Progenitor cell of endocrine pancreas (in vitro differentiated cells): ENCODE data around the gene OXLD1. TPM values are rescaled to one million over a fixed set of nuclear protein-coding genes. Genes with fewer than 3 reads are reported as not detected.

Source experiments
- DNase-seq: peaks from one replicate; pipeline ENCODE4 v3.0.0; 2021; ENCODE audit warnings: low spot score; ENCODE audit not compliant: unreplicated experiment
- H3K27ac Mint-ChIP-seq: 2 replicates; pipeline ENCODE4 v1.8.0; 2021; ENCODE audit warnings: mild to moderate bottlenecking, moderate library complexity, mixed read lengths
- H3K27me3 Mint-ChIP-seq: 2 replicates; pipeline ENCODE4 v1.8.0; 2021; ENCODE audit warnings: mixed read lengths
- H3K36me3 Mint-ChIP-seq: 2 replicates; pipeline ENCODE4 v1.8.0; 2022; ENCODE audit warnings: mixed read lengths; ENCODE audit not compliant: insufficient read depth
- H3K4me1 Mint-ChIP-seq: 2 replicates; pipeline ENCODE4 v1.8.0; 2021; ENCODE audit warnings: low read depth, mixed read lengths
- H3K4me3 Mint-ChIP-seq: 2 replicates; pipeline ENCODE4 v1.8.0; 2021; ENCODE audit warnings: low read depth, mild to moderate bottlenecking, moderate library complexity, mixed read lengths
- H3K9me3 Mint-ChIP-seq: 2 replicates; pipeline ENCODE4 v1.8.0; 2021; ENCODE audit warnings: low read depth, mixed read lengths
- total RNA-seq: library from RNA; stranded (reverse); gene quantifications from 2 replicates; pipeline ENCODE4 v1.2.1, GENCODE V29; 2021
- TF ChIP-seq, protein P1 (sequence below): fragments of 200-600 bp; sonication (generic); IDR thresholded peaks from one replicate; pipeline ENCODE4 v1.5.0; 2021; ENCODE audit warnings: antibody characterized with exemption, mild to moderate bottlenecking; ENCODE audit not compliant: unreplicated experiment

The OXLD1 gene
- total RNA-seq, 1 donor from 2014 or later: 18.6 TPM

DNA sequence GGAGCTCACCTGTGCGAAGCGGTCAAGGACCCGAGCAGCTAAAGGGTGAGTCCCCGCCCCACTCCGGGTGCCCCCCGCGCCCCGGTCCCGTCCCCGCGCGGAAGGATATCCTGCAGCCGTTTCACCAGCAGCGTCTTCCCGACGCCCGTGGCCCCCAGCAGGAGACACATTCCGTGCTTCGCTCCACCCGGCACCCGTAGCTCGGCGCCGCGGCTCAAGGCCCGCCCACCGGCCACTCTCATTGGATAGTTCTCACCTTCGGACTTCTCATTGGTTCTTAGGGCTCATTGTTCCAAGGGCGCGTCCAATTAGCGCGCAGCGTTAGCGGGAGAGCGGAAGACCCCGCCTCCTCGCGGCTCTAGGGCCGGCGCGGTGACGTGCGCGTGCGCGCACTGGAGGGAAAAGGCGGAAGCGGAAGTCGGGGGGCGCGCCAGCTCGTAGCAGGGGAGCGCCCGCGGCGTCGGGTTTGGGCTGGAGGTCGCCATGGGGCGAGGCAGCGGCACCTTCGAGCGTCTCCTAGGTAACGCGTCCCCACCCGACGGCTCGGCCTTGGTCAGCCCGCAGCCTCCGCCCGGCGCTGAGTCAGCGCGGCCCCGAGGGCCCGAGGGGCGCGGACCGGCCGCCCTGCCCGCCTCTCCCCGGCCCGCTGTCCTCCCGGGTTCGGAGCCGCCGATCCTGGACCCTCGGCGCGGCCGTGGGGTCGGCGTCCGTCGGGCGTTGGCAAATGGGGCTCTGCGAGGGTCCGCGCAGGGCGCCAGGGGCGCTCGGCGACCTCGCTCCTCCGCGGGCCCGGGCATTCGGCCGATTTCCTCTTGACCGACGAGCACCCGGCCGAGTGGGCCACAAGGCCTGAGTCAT lies 17.4 kb upstream of the OXLD1 start, which contains the start of the genes ARL16 and HGS:
ARL16 (minus strand) TSS at position 214 of the 858 bp plus-strand sequence; CDS start at position 170, 44 bp downstream.
HGS (plus strand) TSS at position 428 of the 858 bp plus-strand sequence; CDS start at position 484, 56 bp downstream.
- Mint-ChIP-seq H3K4me3 (peak within 1 kb of the TSS; percentile 89), H3K9me3 (no peaks in the 10 kb centered on the region), H3K36me3 (peaks cover 10% of the 10 kb centered on the region), H3K27me3 (no peaks in the 10 kb centered on the region), H3K4me1 (peaks cover 13% of the 10 kb centered on the region), H3K27ac (peak within 1 kb of the TSS; percentile 94)
- TF ChIP-seq, protein P1, sequence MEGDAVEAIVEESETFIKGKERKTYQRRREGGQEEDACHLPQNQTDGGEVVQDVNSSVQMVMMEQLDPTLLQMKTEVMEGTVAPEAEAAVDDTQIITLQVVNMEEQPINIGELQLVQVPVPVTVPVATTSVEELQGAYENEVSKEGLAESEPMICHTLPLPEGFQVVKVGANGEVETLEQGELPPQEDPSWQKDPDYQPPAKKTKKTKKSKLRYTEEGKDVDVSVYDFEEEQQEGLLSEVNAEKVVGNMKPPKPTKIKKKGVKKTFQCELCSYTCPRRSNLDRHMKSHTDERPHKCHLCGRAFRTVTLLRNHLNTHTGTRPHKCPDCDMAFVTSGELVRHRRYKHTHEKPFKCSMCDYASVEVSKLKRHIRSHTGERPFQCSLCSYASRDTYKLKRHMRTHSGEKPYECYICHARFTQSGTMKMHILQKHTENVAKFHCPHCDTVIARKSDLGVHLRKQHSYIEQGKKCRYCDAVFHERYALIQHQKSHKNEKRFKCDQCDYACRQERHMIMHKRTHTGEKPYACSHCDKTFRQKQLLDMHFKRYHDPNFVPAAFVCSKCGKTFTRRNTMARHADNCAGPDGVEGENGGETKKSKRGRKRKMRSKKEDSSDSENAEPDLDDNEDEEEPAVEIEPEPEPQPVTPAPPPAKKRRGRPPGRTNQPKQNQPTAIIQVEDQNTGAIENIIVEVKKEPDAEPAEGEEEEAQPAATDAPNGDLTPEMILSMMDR: no peak
- peak; percentile 97 for DNase-seq

DNA sequence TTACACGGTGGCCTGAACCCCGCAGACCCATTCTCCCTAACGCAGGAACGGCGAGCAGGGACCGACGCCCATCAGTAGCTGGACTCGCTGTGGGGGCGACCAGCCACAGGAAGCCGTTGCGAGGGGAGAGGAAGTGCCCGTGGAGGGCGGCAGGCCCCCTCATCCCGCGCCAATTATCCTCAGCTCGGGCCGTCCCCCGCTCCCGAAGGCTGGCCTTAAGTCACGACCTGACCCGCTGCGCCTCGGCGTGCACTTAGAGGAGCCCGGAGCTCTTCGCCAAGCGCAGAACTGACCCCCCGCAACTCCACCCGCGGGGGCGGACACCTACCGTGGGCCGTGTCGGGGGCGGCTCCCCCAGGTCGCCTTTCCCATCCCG lies 16.8 kb upstream of the OXLD1 start:
- no peak for DNase-seq
- peak overlapping the region; percentile 89 for H3K4me3 Mint-ChIP-seq
- H3K27ac Mint-ChIP-seq: peak overlapping the region; percentile 88
- no peaks in the 10 kb centered on the region for H3K27me3 Mint-ChIP-seq
- peaks cover 8% of the 10 kb centered on the region for H3K36me3 Mint-ChIP-seq
- TF ChIP-seq, protein P1: no peak
- peaks cover 13% of the 10 kb centered on the region for H3K4me1 Mint-ChIP-seq
- no peaks in the 10 kb centered on the region for H3K9me3 Mint-ChIP-seq

DNA sequence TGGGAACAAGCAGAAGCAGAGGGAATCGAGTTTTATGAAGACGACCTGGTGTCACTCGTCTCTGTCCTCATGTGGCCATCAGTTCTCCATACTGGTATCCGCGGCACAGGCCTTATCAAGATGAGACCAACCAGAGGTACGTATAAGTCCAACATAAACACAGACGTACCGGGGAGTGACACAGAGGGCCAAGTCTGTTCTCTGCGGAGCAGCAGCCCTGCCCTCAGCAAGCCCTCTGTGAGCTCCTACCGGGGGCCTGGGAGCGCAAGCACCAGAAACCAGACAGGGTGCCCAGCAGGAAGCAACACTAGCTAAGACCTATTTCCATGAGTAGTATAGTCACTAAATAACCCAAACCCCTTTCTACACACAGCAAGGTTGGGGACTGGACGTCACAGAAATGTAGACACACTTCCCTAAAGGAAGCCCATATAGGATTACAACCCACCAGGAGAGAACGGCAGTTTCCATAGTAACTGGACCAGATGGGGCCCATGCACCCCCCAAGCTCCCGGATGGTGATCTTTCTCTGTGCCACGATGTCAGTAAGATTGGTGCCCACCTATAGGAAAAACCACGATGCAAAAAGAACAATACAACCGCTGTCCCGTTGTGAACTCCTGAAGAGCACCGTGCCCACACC lies 16.3 kb upstream of the OXLD1 start:
- H3K9me3 Mint-ChIP-seq: no peaks in the 10 kb centered on the region
- no peak for DNase-seq
- TF ChIP-seq, protein P1: no peak
- peak overlapping the region; percentile 88 for H3K27ac Mint-ChIP-seq
- H3K36me3 Mint-ChIP-seq: peaks cover 8% of the 10 kb centered on the region
- H3K4me1 Mint-ChIP-seq: peaks cover 13% of the 10 kb centered on the region
- no peaks in the 10 kb centered on the region for H3K27me3 Mint-ChIP-seq
- peak overlapping the region; percentile 89 for H3K4me3 Mint-ChIP-seq

DNA sequence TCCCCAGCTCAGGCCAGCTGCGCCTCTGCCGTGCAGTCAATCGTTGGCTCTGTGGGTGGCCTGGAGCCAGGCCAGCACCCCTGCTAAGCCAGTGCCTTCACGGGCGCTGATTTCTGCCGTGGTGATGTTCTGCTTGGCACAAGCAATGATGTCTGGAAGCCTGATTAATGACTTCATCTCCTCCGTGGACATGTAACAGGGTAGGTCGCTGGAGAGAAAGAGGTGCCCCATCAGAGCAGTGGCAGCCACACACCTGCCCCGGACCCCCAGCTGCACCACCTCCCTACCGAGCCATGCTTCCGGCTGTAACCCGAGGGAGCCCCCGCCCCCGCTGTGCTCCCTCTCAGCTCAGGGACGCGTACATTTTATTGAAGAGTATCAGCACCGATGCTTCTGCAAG lies 15.3 kb upstream of the OXLD1 start:
- Mint-ChIP-seq H3K36me3 (peaks cover 3% of the 10 kb centered on the region), H3K4me1 (peaks cover 13% of the 10 kb centered on the region), H3K27me3 (no peaks in the 10 kb centered on the region), H3K4me3 (no peak overlapping the region), H3K27ac (no peak overlapping the region), H3K9me3 (no peaks in the 10 kb centered on the region)
- TF ChIP-seq, protein P1: no peak
- no peak for DNase-seq

DNA sequence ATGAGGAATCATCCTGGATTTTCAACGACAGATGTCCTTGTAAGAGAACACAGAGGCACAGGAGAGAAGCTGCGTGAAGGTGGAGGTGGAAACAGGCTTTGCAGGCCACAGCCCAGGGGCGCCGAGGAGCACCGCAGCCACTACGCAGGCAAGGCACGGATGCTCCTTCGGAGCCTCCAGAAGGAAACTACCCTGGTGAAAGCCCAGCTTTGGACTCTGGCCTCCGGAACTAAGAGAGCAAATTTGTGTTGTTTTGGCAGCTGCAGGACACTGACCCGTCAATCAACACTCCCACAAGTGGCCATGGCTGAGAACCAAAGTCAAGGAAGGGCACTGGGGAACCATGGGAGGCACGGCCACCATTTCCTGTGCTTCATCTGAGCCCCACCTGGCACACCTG lies 13.7 kb upstream of the OXLD1 start:
- DNase-seq: no peak
- Mint-ChIP-seq H3K4me3 (no peak overlapping the region), H3K9me3 (no peaks in the 10 kb centered on the region), H3K36me3 (peaks cover 2% of the 10 kb centered on the region), H3K27me3 (no peaks in the 10 kb centered on the region), H3K27ac (no peak overlapping the region), H3K4me1 (peaks cover 16% of the 10 kb centered on the region)
- TF ChIP-seq, protein P1: no peak
